GM12878 (cell line): ENCODE data around the gene RAB9B. TPM values are rescaled to one million over a fixed set of nuclear protein-coding genes. Genes with fewer than 3 reads are reported as not detected.

Source experiments
- CREB1 ChIP-seq: IDR thresholded peaks from 2 replicates; pipeline ENCODE4 v1.6.1; 2012; ENCODE audit warnings: low read depth, mild to moderate bottlenecking, inconsistent platforms
- DPF2 ChIP-seq: fragments of 450-650 bp; IDR thresholded peaks from 2 replicates; pipeline ENCODE4 v1.6.1; 2017; ENCODE audit warnings: mild to moderate bottlenecking
- EP300 ChIP-seq, 2 experiments: fragments of 150-350 bp in 1 of 2; IDR thresholded peaks; 2 replicates each; pipeline ENCODE4 v1.6.1; 2011 to 2012; ENCODE audit warnings: low read depth in 2 of 2, low read length in 2 of 2, borderline replicate concordance in 1 of 2, improper control_type of control experiment in 1 of 2, inconsistent platforms in 1 of 2; ENCODE audit not compliant: control insufficient read depth in 1 of 2
- IKZF2 ChIP-seq, 2 experiments: fragments of 450-650 bp; IDR thresholded peaks; 2 replicates each; pipeline ENCODE4 v1.6.1; 2017; ENCODE audit warnings: mild to moderate bottlenecking in 2 of 2, moderate library complexity in 2 of 2
- KAT2A ChIP-seq: conservative IDR thresholded peaks from 2 replicates; pipeline ENCODE4 v1.6.1; 2011; ENCODE audit warnings: low read depth, low read length; ENCODE audit not compliant: control insufficient read depth
- MEF2A ChIP-seq: IDR thresholded peaks from 2 replicates; pipeline ENCODE4 v1.6.1; 2011; ENCODE audit warnings: low read depth, mild to moderate bottlenecking, low read length, moderate library complexity; ENCODE audit not compliant: insufficient read depth
- NR2F1 ChIP-seq: fragments of 450-650 bp; conservative IDR thresholded peaks from 2 replicates; pipeline ENCODE4 v1.6.1; 2017; ENCODE audit warnings: mild to moderate bottlenecking
- PML ChIP-seq: IDR thresholded peaks from 2 replicates; pipeline ENCODE4 v1.6.1; 2012; ENCODE audit warnings: low read length, inconsistent platforms
- RB1 ChIP-seq: fragments of 450-650 bp; formaldehyde crosslinking; IDR thresholded peaks from 2 replicates; pipeline ENCODE4 v1.6.1; 2017; ENCODE audit warnings: mild to moderate bottlenecking, borderline replicate concordance
- RCOR1 ChIP-seq: conservative IDR thresholded peaks from 2 replicates; pipeline ENCODE4 v1.6.1; 2012; ENCODE audit warnings: low read depth, low read length, improper control_type of control experiment
- SP1 ChIP-seq: IDR thresholded peaks from one replicate; pipeline ENCODE4 v1.6.1; 2011; ENCODE audit warnings: low read depth, low read length
- SPI1 ChIP-seq: IDR thresholded peaks from 2 replicates; pipeline ENCODE4 v1.6.1; 2011; ENCODE audit warnings: low read depth, mild to moderate bottlenecking, low read length, moderate library complexity, borderline replicate concordance; ENCODE audit not compliant: insufficient read depth
- SREBF1 ChIP-seq: IDR thresholded peaks from 2 replicates; pipeline ENCODE4 v1.6.1; 2012; ENCODE audit warnings: mild to moderate bottlenecking, low read length
- SRF ChIP-seq, 2 experiments: IDR thresholded peaks; 2 replicates each; pipeline ENCODE4 v1.6.1; 2011; ENCODE audit warnings: low read depth in 2 of 2, low read length in 2 of 2, mild to moderate bottlenecking in 1 of 2, moderate library complexity in 1 of 2
- STAT1 ChIP-seq: fragments of 450-650 bp; conservative IDR thresholded peaks from 2 replicates; pipeline ENCODE4 v1.6.1; 2014; ENCODE audit warnings: antibody characterized with exemption, mild to moderate bottlenecking
- STAT3 ChIP-seq: IDR thresholded peaks from 2 replicates; pipeline ENCODE4 v1.6.1; 2011; ENCODE audit warnings: low read depth, low read length, improper control_type of control experiment
- TCF12 ChIP-seq: IDR thresholded peaks from 2 replicates; pipeline ENCODE4 v1.6.1; 2011; ENCODE audit warnings: low read depth, mild to moderate bottlenecking, low read length
- ZNF217 ChIP-seq: fragments of 450-650 bp; IDR thresholded peaks from 2 replicates; pipeline ENCODE4 v1.6.1; 2017; ENCODE audit warnings: antibody characterized with exemption, mild to moderate bottlenecking
- ZNF384 ChIP-seq: IDR thresholded peaks from 2 replicates; pipeline ENCODE4 v1.6.1; 2012; ENCODE audit warnings: low read depth, mild to moderate bottlenecking, low read length, improper control_type of control experiment, borderline replicate concordance
- polyA plus RNA-seq, 11 experiments: library from polyadenylated mRNA; depleted of rRNA in 4 of 11; unstranded in 6 of 11; stranded (reverse) in 5 of 11; fragments of >200 nt; fragmentation: Nextera tagmentation in 4 of 11; fragmentation: Illumina TruSeq in 1 of 11; extraction: Ambion mirVana in 4 of 11; extraction: Trizol in 1 of 11; gene quantifications; 1 replicate in 1 of 11; 2 replicates in 10 of 11; pipeline versions ENCODE4 v1.2.1 to v1.2.3, GENCODE V29; 2011 to 2016; ENCODE audit warnings: inconsistent platforms in 2 of 11, missing spikeins in 2 of 11, low read depth in 1 of 11
- total RNA-seq, 4 experiments: library from RNA; depleted of rRNA in 3 of 4; stranded (reverse); fragments of >200 nt in 3 of 4; fragmentation: Illumina TruSeq in 1 of 4; extraction: Trizol in 1 of 4; gene quantifications; 2 replicates each; pipeline versions ENCODE4 v1.2.1 to v1.2.3, GENCODE V29; 2013 to 2021
- TF ChIP-seq, protein P1 (sequence below): fragments of 450-650 bp; IDR thresholded peaks from 2 replicates; pipeline ENCODE4 v1.6.1; 2014; ENCODE audit warnings: mild to moderate bottlenecking
- TF ChIP-seq, protein P2 (sequence below): fragments of 450-650 bp; IDR thresholded peaks from 2 replicates; pipeline ENCODE4 v1.6.1; 2017; ENCODE audit warnings: mild to moderate bottlenecking, moderate library complexity
- TF ChIP-seq, protein P3 (sequence below): fragments of 450-650 bp; formaldehyde crosslinking; IDR thresholded peaks from 2 replicates; pipeline ENCODE4 v1.5.0; 2022; ENCODE audit warnings: mild to moderate bottlenecking, missing genetic modification characterization
- TF ChIP-seq, protein P4 (sequence below): fragments of 450-650 bp; IDR thresholded peaks from 2 replicates; pipeline ENCODE4 v1.6.1; 2017; ENCODE audit warnings: low read depth, mild to moderate bottlenecking, moderate library complexity

Gene RAB9B
- total and polyA plus RNA-seq, 10 of the 15 experiments (the other 5 are each of a cell fraction or from before 2014, with no cell fraction given) = 0.05 to 0.30 (median 0.19) TPM

DNA sequence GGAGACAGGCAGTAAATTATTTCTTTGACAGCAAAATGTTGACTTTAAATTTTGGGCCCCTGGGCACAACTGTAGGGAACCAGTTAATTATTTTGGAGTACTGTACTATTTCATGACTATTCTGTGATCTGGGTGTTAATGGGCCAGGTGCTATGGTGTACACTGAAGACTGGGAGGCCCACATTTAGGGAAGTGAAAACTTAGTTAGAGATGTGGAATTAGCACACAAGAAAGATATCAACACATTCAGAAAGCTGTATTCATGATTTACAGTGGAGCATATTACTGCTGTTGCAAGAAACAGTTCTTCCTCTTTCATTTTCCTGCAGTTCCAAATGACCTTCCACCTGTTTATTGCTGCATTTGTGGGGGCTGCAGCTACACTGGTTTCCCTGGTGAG is 43.1 kb downstream of the RAB9B start (continued):
- 0 out of 2 replicates have a peak, but pooled peaks have one; percentile 32 for TF ChIP-seq NR2F1
- TF ChIP-seq EP300 (IDR thresholded peaks at IDR 0.05; ENCODE audit: borderline replicate concordance in 1 of 2, control insufficient read depth in 1 of 2, low read depth in 2 of 2, low read length in 2 of 2) = peak in 1 of 2 experiments; percentile 29; a peak in 1 of 4 replicates
- no peak for TF ChIP-seq KAT2A
- TF ChIP-seq RB1 = no peak
- TF ChIP-seq MEF2A = no peak
- TF ChIP-seq DPF2 = 0 out of 2 replicates have a peak, but pooled peaks have one; percentile 31
- TF ChIP-seq ZNF217 = no peak
- TF ChIP-seq, protein P1, sequence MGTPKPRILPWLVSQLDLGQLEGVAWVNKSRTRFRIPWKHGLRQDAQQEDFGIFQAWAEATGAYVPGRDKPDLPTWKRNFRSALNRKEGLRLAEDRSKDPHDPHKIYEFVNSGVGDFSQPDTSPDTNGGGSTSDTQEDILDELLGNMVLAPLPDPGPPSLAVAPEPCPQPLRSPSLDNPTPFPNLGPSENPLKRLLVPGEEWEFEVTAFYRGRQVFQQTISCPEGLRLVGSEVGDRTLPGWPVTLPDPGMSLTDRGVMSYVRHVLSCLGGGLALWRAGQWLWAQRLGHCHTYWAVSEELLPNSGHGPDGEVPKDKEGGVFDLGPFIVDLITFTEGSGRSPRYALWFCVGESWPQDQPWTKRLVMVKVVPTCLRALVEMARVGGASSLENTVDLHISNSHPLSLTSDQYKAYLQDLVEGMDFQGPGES = no peak
- TF ChIP-seq, protein P2, sequence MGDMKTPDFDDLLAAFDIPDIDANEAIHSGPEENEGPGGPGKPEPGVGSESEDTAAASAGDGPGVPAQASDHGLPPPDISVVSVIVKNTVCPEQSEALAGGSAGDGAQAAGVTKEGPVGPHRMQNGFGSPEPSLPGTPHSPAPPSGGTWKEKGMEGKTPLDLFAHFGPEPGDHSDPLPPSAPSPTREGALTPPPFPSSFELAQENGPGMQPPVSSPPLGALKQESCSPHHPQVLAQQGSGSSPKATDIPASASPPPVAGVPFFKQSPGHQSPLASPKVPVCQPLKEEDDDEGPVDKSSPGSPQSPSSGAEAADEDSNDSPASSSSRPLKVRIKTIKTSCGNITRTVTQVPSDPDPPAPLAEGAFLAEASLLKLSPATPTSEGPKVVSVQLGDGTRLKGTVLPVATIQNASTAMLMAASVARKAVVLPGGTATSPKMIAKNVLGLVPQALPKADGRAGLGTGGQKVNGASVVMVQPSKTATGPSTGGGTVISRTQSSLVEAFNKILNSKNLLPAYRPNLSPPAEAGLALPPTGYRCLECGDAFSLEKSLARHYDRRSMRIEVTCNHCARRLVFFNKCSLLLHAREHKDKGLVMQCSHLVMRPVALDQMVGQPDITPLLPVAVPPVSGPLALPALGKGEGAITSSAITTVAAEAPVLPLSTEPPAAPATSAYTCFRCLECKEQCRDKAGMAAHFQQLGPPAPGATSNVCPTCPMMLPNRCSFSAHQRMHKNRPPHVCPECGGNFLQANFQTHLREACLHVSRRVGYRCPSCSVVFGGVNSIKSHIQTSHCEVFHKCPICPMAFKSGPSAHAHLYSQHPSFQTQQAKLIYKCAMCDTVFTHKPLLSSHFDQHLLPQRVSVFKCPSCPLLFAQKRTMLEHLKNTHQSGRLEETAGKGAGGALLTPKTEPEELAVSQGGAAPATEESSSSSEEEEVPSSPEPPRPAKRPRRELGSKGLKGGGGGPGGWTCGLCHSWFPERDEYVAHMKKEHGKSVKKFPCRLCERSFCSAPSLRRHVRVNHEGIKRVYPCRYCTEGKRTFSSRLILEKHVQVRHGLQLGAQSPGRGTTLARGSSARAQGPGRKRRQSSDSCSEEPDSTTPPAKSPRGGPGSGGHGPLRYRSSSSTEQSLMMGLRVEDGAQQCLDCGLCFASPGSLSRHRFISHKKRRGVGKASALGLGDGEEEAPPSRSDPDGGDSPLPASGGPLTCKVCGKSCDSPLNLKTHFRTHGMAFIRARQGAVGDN = no peak
- TF ChIP-seq ZNF384 = no peak
- TF ChIP-seq RCOR1 = no peak
- TF ChIP-seq, protein P3, sequence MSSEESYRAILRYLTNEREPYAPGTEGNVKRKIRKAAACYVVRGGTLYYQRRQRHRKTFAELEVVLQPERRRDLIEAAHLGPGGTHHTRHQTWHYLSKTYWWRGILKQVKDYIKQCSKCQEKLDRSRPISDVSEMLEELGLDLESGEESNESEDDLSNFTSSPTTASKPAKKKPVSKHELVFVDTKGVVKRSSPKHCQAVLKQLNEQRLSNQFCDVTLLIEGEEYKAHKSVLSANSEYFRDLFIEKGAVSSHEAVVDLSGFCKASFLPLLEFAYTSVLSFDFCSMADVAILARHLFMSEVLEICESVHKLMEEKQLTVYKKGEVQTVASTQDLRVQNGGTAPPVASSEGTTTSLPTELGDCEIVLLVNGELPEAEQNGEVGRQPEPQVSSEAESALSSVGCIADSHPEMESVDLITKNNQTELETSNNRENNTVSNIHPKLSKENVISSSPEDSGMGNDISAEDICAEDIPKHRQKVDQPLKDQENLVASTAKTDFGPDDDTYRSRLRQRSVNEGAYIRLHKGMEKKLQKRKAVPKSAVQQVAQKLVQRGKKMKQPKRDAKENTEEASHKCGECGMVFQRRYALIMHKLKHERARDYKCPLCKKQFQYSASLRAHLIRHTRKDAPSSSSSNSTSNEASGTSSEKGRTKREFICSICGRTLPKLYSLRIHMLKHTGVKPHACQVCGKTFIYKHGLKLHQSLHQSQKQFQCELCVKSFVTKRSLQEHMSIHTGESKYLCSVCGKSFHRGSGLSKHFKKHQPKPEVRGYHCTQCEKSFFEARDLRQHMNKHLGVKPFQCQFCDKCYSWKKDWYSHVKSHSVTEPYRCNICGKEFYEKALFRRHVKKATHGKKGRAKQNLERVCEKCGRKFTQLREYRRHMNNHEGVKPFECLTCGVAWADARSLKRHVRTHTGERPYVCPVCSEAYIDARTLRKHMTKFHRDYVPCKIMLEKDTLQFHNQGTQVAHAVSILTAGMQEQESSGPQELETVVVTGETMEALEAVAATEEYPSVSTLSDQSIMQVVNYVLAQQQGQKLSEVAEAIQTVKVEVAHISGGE (CRISPR knock-in tag) = no peak
- no peak for TF ChIP-seq STAT1
- TF ChIP-seq SPI1 = peak; percentile 85
- no peak for TF ChIP-seq SRF (IDR thresholded peaks at IDR 0.05; ENCODE audit: low read depth in 2 of 2, low read length in 2 of 2)
- TF ChIP-seq CREB1 = no peak
- no peak for TF ChIP-seq PML
- peak; percentile 36 to 43; a peak in 2 of 4 replicates for TF ChIP-seq IKZF2 (IDR thresholded peaks at IDR 0.05)
- no peak for TF ChIP-seq STAT3
- no peak for TF ChIP-seq SP1
- no peak for TF ChIP-seq TCF12
- TF ChIP-seq, protein P4, sequence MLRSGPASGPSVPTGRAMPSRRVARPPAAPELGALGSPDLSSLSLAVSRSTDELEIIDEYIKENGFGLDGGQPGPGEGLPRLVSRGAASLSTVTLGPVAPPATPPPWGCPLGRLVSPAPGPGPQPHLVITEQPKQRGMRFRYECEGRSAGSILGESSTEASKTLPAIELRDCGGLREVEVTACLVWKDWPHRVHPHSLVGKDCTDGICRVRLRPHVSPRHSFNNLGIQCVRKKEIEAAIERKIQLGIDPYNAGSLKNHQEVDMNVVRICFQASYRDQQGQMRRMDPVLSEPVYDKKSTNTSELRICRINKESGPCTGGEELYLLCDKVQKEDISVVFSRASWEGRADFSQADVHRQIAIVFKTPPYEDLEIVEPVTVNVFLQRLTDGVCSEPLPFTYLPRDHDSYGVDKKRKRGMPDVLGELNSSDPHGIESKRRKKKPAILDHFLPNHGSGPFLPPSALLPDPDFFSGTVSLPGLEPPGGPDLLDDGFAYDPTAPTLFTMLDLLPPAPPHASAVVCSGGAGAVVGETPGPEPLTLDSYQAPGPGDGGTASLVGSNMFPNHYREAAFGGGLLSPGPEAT = no peak
- no peak for TF ChIP-seq SREBF1
